Right lobe of liver (tissue), 4 donors: Measurements from ENCODE around the gene TBCC.

Experiments
- POLR2A ChIP-seq: fragments of 450-650 bp; IDR thresholded peaks from one replicate; pipeline ENCODE4 v1.6.1; 2017; ENCODE audit warnings: antibody characterized with exemption, mild to moderate bottlenecking
- TF ChIP-seq, protein P1 (sequence below), 4 donors: fragments of 200-600 bp in 3 of 4; fragments of 450-650 bp in 1 of 4; IDR thresholded peaks; one replicate each; pipeline versions ENCODE4 v1.5.1 to v1.8.0; 2016 to 2022; ENCODE audit warnings: antibody characterized with exemption in 4 of 4, mild to moderate bottlenecking in 2 of 4
- donor health status: DM: no; HTN: no; CAD: no.
- donor health status: DM: no; HTN: no; CAD: no.
- donor health status: DM: no; HTN: yes; CAD: no.

DNA sequence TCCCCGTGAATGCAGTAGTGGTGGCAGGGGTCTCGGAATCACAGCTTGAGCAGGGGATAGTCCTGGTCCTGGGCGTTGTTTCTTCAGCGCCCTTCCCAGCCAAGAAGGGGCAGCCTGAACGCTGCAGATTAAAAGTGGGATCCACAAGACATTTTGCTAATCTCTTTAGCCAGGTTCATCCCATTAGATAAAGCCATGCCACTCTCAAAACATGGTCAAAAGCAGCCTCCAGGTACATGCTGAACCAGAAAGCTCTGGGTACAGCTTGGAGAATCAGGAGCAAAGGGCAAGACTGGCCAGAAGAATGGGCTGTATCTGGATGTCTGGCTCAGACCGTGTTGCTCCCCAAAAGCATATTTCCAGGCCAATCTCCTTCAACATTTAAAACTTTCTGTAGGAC lies 23.4 kb downstream of the TBCC start, which contains the start of gene PRPH2:
- TF ChIP-seq, protein P1, sequence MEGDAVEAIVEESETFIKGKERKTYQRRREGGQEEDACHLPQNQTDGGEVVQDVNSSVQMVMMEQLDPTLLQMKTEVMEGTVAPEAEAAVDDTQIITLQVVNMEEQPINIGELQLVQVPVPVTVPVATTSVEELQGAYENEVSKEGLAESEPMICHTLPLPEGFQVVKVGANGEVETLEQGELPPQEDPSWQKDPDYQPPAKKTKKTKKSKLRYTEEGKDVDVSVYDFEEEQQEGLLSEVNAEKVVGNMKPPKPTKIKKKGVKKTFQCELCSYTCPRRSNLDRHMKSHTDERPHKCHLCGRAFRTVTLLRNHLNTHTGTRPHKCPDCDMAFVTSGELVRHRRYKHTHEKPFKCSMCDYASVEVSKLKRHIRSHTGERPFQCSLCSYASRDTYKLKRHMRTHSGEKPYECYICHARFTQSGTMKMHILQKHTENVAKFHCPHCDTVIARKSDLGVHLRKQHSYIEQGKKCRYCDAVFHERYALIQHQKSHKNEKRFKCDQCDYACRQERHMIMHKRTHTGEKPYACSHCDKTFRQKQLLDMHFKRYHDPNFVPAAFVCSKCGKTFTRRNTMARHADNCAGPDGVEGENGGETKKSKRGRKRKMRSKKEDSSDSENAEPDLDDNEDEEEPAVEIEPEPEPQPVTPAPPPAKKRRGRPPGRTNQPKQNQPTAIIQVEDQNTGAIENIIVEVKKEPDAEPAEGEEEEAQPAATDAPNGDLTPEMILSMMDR (IDR thresholded peaks at IDR 0.05): no peak
- TF ChIP-seq POLR2A: no peak
